Spleen (tissue), 11 donors: ENCODE results near the gene PDGFRB. TPM values are rescaled to one million over a fixed set of nuclear protein-coding genes. Genes with fewer than 3 reads are reported as not detected.

ENCODE experiments used
- DNase-seq: peaks from one replicate; pipeline ENCODE4 v3.0.0-alpha.2; 2020
- H3K27ac ChIP-seq, 8 donors: fragments of 200-600 bp; sonication (generic) in 7 of 8; 1 replicate in 4 of 8; 2 replicates in 4 of 8; pipeline versions ENCODE4 v1.5.0 to v1.8.0; 2016 to 2021; ENCODE audit warnings: inconsistent platforms in 4 of 8, mild to moderate bottlenecking in 4 of 8, moderate library complexity in 1 of 8
- H3K27me3 ChIP-seq, 7 donors: fragments of 200-600 bp; sonication (generic) in 6 of 7; replicated peaks in 1 of 7; 1 replicate in 4 of 7; 2 replicates in 3 of 7; pipeline versions ENCODE4 v1.5.0 to v1.8.0; 2016 to 2021; ENCODE audit warnings: inconsistent platforms in 3 of 7, mild to moderate bottlenecking in 1 of 7
- H3K36me3 ChIP-seq, 6 donors: fragments of 200-600 bp; sonication (generic) in 5 of 6; 1 replicate in 4 of 6; 2 replicates in 2 of 6; pipeline versions ENCODE4 v1.5.0 to v1.8.0; 2016 to 2021; ENCODE audit warnings: inconsistent platforms in 2 of 6
- H3K4me1 ChIP-seq, 6 donors: fragments of 200-600 bp; sonication (generic) in 5 of 6; 1 replicate in 3 of 6; 2 replicates in 3 of 6; pipeline versions ENCODE4 v1.5.0 to v1.8.0; 2016 to 2021; ENCODE audit warnings: inconsistent platforms in 3 of 6
- H3K4me3 ChIP-seq, 8 donors: fragments of 200-600 bp; sonication (generic) in 7 of 8; 1 replicate in 4 of 8; 2 replicates in 4 of 8; pipeline versions ENCODE4 v1.5.0 to v1.8.0; 2016 to 2021; ENCODE audit warnings: inconsistent platforms in 4 of 8, mild to moderate bottlenecking in 4 of 8, moderate library complexity in 2 of 8
- H3K9me3 ChIP-seq, 8 donors: fragments of 200-600 bp; sonication (generic) in 7 of 8; 1 replicate in 4 of 8; 2 replicates in 4 of 8; pipeline versions ENCODE4 v1.5.0 to v1.8.0; 2016 to 2021; ENCODE audit warnings: inconsistent platforms in 4 of 8
- CTCF ChIP-seq, 11 experiments: fragments of 200-600 bp in 7 of 11; fragments of 450-650 bp in 4 of 11; sonication (generic) in 4 of 11; IDR thresholded peaks in 8 of 11; conservative IDR thresholded peaks in 3 of 11; 1 replicate in 7 of 11; 2 replicates in 4 of 11; pipeline versions ENCODE4 v1.4.0 to v1.8.0; 2016 to 2021; ENCODE audit warnings: antibody characterized with exemption in 11 of 11, inconsistent platforms in 4 of 11, mild to moderate bottlenecking in 1 of 11
- POLR2A ChIP-seq, 3 donors: fragments of 450-650 bp; IDR thresholded peaks; one replicate each; pipeline ENCODE4 v1.5.1; 2017; ENCODE audit warnings: antibody characterized with exemption in 3 of 3, mild to moderate bottlenecking in 1 of 3
- POLR2AphosphoS5 ChIP-seq, 3 donors: sonication (generic); formaldehyde crosslinking; IDR thresholded peaks; one replicate each; pipeline ENCODE4 v1.5.1; 2017; ENCODE audit warnings: antibody characterized with exemption in 3 of 3
- WGBS, 5 donors: extraction: QIAGEN DNeasy Blood & Tissue Kit in 3 of 5; methylation state at CpG; one replicate each; pipeline versions ENCODE4 v1.1.5 to v1.1.7; 2013 to 2018; 5-methylcytosine and 5-hydroxymethylcytosine counted together
- intact Hi-C: fragments of 100-400 bp; cut with DNase I; formaldehyde crosslinking; loops from one replicate; pipeline ENCODE4 v1.15.0; 2023; ENCODE audit warnings: low total_unique reads
- polyA plus RNA-seq, 3 donors: library from polyadenylated mRNA; stranded (reverse); fragments of 200-250 nt; gene quantifications; one replicate each; pipeline ENCODE4 v1.2.1, GENCODE V29; 2013
- total RNA-seq, 7 donors: library from RNA; depleted of rRNA in 3 of 7; stranded (reverse); fragments of >200 nt in 3 of 7; fragmentation: NEBNext Ultra II Directional in 4 of 7; extraction: Animal tissue kit (Norgen Biotek cat#: 25700) in 4 of 7; gene quantifications; one replicate each; pipeline versions ENCODE4 v1.1.0 to v1.2.1, GENCODE V29; 2016 to 2021
- donor health status: healthy with polysubstance abuse.
- donor health status: DM: no; HTN: no; CAD: no; lungs with moderate emphysema.
- donor health status: DM: no; HTN: no; CAD: no.
- donor health status: Bipolar disorder and iron deficiency.
- donor health status: healthy.
- donor health status: DM: no; HTN: no; CAD: no.
- donor health status: DM: yes; HTN: yes; CAD: no.

PDGFRB gene
- total and polyA plus RNA-seq, 10 donors = 12.8 to 144 (median 88.5) TPM

- Histone ChIP-seq H3K4me3 (no peak overlapping the region), H3K27me3 (peaks cover 0 to 51% (median 14%) of the 10 kb centered on the region in 7 donors), H3K4me1 (peaks cover 0 to 6% (median 0%) of the 10 kb centered on the region in 6 donors), H3K36me3 (no peaks in the 10 kb centered on the region), H3K9me3 (no peaks in the 10 kb centered on the region), H3K27ac (no peak overlapping the region)
- TF ChIP-seq CTCF (IDR thresholded peaks at IDR 0.05 in 8 of 11, conservative IDR thresholded peaks at IDR 0.05 in 3 of 11) (no peak), POLR2AphosphoS5 (IDR thresholded peaks at IDR 0.05) (no peak), POLR2A (IDR thresholded peaks at IDR 0.05) (no peak)
- intact Hi-C loops = no loop called here
- no peak for DNase-seq
- WGBS, 5 donors = 89 to 95% (median 92%) methylated on average over 4 of the region's 4 CpGs
These were observed 16.9 kb upstream of the PDGFRB start for GRCh38 chr5:150172556-150172955.

- TF ChIP-seq POLR2A (IDR thresholded peaks at IDR 0.05) (no peak), CTCF (IDR thresholded peaks at IDR 0.05 in 8 of 11, conservative IDR thresholded peaks at IDR 0.05 in 3 of 11) (no peak), POLR2AphosphoS5 (IDR thresholded peaks at IDR 0.05) (no peak)
- WGBS, 5 donors = 70 to 94% (median 75%) methylated on average over 1 of the region's 1 CpG
- intact Hi-C loops = no loop called here
These were observed 16.5 kb upstream of the PDGFRB start for GRCh38 chr5:150172145-150172544.

GRCh38 chr5:150168864-150169263 is 13.2 kb upstream of the PDGFRB start:
- peaks cover 5 to 63% (median 29%) of the 10 kb centered on the region in 7 donors for H3K27me3 ChIP-seq
- DNase-seq = no peak
- 31 to 50% (median 40%) methylated on average over 3 of the region's 3 CpGs for WGBS, 5 donors
- intact Hi-C loops = no loop called here
- no peaks in the 10 kb centered on the region for H3K36me3 ChIP-seq
- peaks cover 0 to 15% (median 5%) of the 10 kb centered on the region in 6 donors for H3K4me1 ChIP-seq
- no peak overlapping the region for H3K4me3 ChIP-seq
- no peaks in the 10 kb centered on the region for H3K9me3 ChIP-seq
- TF ChIP-seq POLR2AphosphoS5 (IDR thresholded peaks at IDR 0.05) (no peak), CTCF (IDR thresholded peaks at IDR 0.05 in 8 of 11, conservative IDR thresholded peaks at IDR 0.05 in 3 of 11) (no peak), POLR2A (IDR thresholded peaks at IDR 0.05) (no peak)
- no peak overlapping the region for H3K27ac ChIP-seq

More at GRCh38 chr5:150172145-150172544, 16.5 kb upstream of the PDGFRB start:
- no peak for DNase-seq
- Histone ChIP-seq H3K9me3 (no peaks in the 10 kb centered on the region), H3K27ac (no peak overlapping the region), H3K4me1 (peaks cover 0 to 8% (median 2%) of the 10 kb centered on the region in 6 donors), H3K27me3 (peaks cover 3 to 55% (median 18%) of the 10 kb centered on the region in 7 donors), H3K4me3 (no peak overlapping the region), H3K36me3 (no peaks in the 10 kb centered on the region)

GRCh38 chr5:150167908-150168307 is 12.3 kb upstream of the PDGFRB start:
- H3K27me3 ChIP-seq = peaks cover 5 to 63% (median 29%) of the 10 kb centered on the region in 7 donors
- no peak for DNase-seq
- no peak overlapping the region for H3K27ac ChIP-seq
- WGBS, 5 donors = 81 to 90% (median 87%) methylated on average over 14 of the region's 14 CpGs
- TF ChIP-seq POLR2A (IDR thresholded peaks at IDR 0.05) (no peak), POLR2AphosphoS5 (IDR thresholded peaks at IDR 0.05) (no peak), CTCF (IDR thresholded peaks at IDR 0.05 in 8 of 11, conservative IDR thresholded peaks at IDR 0.05 in 3 of 11) (no peak)
- no peaks in the 10 kb centered on the region for H3K36me3 ChIP-seq
- no peak overlapping the region for H3K4me3 ChIP-seq
- peaks cover 0 to 24% (median 5%) of the 10 kb centered on the region in 6 donors for H3K4me1 ChIP-seq
- H3K9me3 ChIP-seq = no peaks in the 10 kb centered on the region
- intact Hi-C loops = no loop called here
